Measurements from ENCODE around the gene EPHA7.

Gene EPHA7

DNA sequence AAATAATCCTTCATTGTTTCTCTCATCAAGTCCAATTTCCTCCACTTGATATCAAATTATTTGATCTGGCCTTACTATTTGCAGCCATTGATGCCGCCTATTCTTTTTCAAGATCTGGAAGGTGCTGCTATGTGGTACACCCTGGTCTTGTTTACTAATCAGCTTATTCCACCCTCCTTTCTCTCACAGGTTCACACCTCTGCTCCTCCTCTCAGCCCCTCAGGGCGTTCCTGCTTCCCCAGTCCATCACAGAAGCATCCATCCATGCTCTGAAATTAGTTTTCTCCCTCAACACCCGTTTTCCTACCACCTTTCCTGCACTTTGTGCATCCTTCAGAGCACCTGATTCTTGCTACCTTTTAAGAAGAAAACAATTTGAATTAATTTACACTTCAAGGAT, 183.6 kb downstream of the EPHA7 start:
- H3K4me3 ChIP-seq (ENCODE audit: low read depth, low read length), result no peak overlapping the region
- TF ChIP-seq, protein P1, sequence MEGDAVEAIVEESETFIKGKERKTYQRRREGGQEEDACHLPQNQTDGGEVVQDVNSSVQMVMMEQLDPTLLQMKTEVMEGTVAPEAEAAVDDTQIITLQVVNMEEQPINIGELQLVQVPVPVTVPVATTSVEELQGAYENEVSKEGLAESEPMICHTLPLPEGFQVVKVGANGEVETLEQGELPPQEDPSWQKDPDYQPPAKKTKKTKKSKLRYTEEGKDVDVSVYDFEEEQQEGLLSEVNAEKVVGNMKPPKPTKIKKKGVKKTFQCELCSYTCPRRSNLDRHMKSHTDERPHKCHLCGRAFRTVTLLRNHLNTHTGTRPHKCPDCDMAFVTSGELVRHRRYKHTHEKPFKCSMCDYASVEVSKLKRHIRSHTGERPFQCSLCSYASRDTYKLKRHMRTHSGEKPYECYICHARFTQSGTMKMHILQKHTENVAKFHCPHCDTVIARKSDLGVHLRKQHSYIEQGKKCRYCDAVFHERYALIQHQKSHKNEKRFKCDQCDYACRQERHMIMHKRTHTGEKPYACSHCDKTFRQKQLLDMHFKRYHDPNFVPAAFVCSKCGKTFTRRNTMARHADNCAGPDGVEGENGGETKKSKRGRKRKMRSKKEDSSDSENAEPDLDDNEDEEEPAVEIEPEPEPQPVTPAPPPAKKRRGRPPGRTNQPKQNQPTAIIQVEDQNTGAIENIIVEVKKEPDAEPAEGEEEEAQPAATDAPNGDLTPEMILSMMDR (IDR thresholded peaks at IDR 0.05; ENCODE audit: low read depth, low read length), result no peak

DNA sequence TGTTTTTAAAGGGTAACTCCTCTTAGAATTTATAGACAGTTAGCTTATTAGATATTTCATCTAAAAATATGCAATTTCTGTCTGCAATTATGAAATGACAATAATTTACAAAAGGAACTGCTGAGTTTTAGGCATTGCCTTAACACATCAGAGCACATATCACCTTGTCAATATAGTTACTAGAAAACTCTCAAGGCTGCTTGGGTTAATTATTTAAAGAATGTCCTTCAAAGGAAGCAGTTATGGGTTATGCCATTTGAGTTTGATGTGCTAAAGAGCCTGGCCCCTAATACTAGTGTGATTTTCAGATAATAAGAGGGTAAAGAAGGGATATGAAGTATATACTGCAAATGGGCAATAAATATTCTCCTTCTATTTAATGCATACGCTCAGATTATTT, 192.5 kb downstream of the EPHA7 start:
- no peak overlapping the region for H3K4me3 ChIP-seq (ENCODE audit: low read depth, low read length)
- TF ChIP-seq, protein P1 (IDR thresholded peaks at IDR 0.05; ENCODE audit: low read depth, low read length), result no peak

DNA sequence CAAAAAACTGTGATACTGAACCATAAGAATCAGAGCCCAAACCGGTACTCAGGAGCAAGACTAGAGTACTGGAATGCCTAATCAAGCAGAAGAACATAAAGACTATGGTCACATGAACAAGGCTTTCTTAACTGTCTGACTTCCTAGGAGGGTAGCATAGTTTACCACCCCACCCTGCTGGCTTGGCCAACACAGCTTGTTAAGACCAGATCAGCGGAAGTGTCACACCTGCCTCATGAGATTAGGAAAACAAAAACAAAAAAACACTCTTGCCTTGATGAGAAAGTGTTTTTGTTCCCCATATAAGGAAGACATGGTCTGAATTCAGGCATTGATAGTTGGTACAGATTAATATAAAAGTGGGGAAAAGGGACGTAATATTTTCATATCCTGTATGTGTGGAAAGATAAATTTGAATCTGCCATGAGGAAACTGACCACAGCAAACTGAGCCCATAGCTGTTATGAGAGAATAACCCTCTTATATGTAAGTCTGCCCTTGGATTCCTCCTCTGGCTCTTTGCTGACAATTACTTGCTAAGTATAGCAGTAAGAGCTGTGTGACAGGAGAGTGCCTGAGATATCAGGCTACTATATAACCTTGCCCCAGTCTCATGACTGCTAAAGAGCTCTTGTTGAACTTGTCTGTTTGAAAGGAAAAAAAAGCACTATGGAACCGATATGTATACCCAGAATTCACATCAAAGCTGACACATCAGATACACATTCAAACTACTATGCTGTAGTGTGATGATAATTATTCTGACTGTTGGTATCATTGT, 197.1 kb downstream of the EPHA7 start:
- TF ChIP-seq, protein P1 (IDR thresholded peaks at IDR 0.05; ENCODE audit: low read depth, low read length), result no peak
- no peak overlapping the region for H3K4me3 ChIP-seq (ENCODE audit: low read depth, low read length)

DNA sequence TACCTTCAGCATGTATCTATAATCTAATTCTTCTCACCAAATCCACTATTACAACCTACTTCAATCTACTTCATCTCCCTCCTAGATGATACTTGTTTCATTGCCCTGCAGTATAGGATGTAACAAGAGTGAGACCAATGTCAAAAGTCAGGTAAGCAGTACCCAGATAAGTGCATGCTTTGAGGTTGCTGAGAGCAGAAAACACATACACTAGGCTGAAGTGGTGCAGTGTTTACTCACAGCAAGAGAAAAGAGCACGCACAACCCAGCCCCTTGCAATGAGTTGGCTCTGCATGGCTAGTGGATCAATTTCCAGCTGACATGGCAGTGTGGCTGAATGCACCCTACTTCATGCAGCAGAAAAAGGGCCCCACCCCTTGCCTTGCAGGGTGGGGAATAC, 199.9 kb downstream of the EPHA7 start:
- TF ChIP-seq, protein P1 (IDR thresholded peaks at IDR 0.05; ENCODE audit: low read depth, low read length), result no peak
- no peak overlapping the region for H3K4me3 ChIP-seq (ENCODE audit: low read depth, low read length)

DNA sequence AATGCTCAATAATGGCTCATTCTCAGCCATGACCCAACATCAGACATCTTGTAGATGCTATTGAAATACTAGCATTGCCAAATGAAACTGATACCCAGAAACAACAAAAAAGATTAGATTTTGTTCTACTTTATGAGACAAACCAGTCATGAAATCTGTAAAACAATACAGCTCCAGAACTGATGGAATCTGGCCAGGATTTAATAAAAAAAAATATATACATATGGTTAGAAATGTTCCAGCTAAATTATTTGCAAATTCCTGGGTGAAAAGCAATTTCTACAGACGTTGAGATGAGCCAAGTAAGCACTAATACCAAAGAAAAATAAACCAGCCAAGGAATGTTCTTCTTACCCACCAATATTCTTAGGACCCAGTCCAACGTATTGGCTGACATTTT, 201.3 kb downstream of the EPHA7 start:
- no peak overlapping the region for H3K4me3 ChIP-seq (ENCODE audit: low read depth, low read length)
- TF ChIP-seq, protein P1 (IDR thresholded peaks at IDR 0.05; ENCODE audit: low read depth, low read length), result no peak

DNA sequence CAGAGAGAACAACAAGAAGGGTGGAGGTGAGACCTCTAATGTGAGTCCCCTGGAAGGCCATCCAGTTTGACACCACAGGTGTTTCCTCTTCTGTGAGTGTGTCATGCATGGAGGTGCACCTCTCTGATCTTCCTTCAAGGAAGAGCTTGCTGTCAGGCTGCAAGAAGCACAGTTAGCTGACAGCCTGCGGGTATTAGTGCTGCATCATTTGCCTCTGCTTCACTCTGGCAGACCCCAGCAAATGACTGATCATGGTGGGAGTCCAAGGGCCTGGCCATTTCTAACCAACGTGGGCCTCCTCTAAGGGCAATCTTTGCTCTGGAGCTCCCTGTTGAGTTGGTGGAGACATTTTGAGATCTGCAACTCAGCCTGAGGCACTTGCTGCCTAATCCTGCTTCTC, 206.3 kb downstream of the EPHA7 start:
- H3K4me3 ChIP-seq (ENCODE audit: low read depth, low read length), result no peak overlapping the region
- TF ChIP-seq, protein P1 (IDR thresholded peaks at IDR 0.05; ENCODE audit: low read depth, low read length), result no peak

DNA sequence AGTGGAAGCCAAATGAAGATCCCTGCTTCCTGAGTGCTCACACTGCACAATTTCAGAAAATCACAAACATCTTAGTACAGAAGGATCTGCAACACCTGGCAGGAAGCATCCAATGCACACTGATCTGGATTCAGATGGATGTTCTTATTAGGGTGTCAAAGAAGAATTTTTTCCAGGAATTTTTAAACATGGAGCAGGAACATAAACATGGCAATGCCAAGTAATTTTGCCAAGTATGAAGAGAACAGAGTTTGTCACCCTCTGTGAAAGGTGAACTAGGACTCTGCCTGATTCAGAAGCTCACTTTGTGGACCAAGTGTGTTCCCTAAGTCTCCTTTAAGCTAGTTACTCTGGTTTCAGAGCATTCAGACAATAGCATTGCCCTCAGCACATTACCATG, 208.5 kb downstream of the EPHA7 start:
- H3K4me3 ChIP-seq (ENCODE audit: low read depth, low read length), result no peak overlapping the region
- TF ChIP-seq, protein P1 (IDR thresholded peaks at IDR 0.05; ENCODE audit: low read depth, low read length), result no peak
